HepG2 (cell line): Measurements from ENCODE around the gene LRRC3. TPM values are rescaled to one million over a fixed set of nuclear protein-coding genes. Genes with fewer than 3 reads are reported as not detected.

ENCODE experiments used
- ATAC-seq: fragments of 200-7000 bp; cut with Tn5 transposase; 3 replicates; pipeline ENCODE4 v1.9.1; 2020; ENCODE audit warnings: mild to moderate bottlenecking, moderate library complexity
- BruUV-seq: library from RNA; stranded (reverse); fragments of 400-500 nt; replicated peaks from 2 replicates; lab custom pipeline; 2021; lab: Mats Ljungman, UMichigan
- CTCF ChIA-PET: fragments of 300-600 bp; formaldehyde crosslinking; extraction: SDS; loops from one replicate; lab custom pipeline; 2021; ENCODE audit warnings: low total read pairs, inconsistent platforms, low intra/inter-chr PET ratio; lab: Yijun Ruan, JAX
- POLR2A ChIA-PET: fragments of 350-600 bp; sonication (Branson Sonifier 250); formaldehyde crosslinking; loops from one replicate; lab custom pipeline; 2020; ENCODE audit warnings: antibody characterized with exemption, inconsistent platforms; lab: Yijun Ruan, JAX
- DNase-seq: peaks from one replicate; pipeline ENCODE4 v3.0.0-alpha.2; 2015; ENCODE audit warnings: low spot score
- FAIRE-seq: peaks from 3 replicates; lab custom pipeline; 2011; peaks lifted over from hg19 to GRCh38; lab: Jason Lieb, UNC
- H2AFZ ChIP-seq: one replicate; pipeline ENCODE4 v1.6.1; 2011; ENCODE audit warnings: low read length, inconsistent platforms
- H3K27ac ChIP-seq: fragments of 300-600 bp; 3 replicates; pipeline ENCODE4 v1.8.0; 2011; ENCODE audit warnings: mixed run types, mild to moderate bottlenecking, mixed read lengths, low read length, inconsistent platforms; ENCODE audit not compliant: insufficient read depth; ENCODE audit errors: extremely low read length
- H3K27me3 ChIP-seq, 2 experiments: fragments of 200-600 bp in 1 of 2; 2 replicates in 1 of 2; 3 replicates in 1 of 2; pipeline versions ENCODE4 v1.6.0 to v1.8.0; 2011; ENCODE audit warnings: low read length in 2 of 2, mild to moderate bottlenecking in 2 of 2, moderate library complexity in 2 of 2, inconsistent platforms in 1 of 2; ENCODE audit not compliant: insufficient read depth in 2 of 2, control insufficient read depth in 1 of 2
- H3K36me3 ChIP-seq, 2 experiments: fragments of 200-600 bp in 1 of 2; replicated peaks in 1 of 2; 2 replicates in 1 of 2; 3 replicates in 1 of 2; pipeline versions ENCODE4 v1.5.1 to v1.8.0; 2011; ENCODE audit warnings: low read length in 2 of 2, inconsistent platforms in 1 of 2; ENCODE audit not compliant: insufficient read depth in 2 of 2, control insufficient read depth in 1 of 2
- H3K4me1 ChIP-seq: 2 replicates; pipeline ENCODE4 v1.5.1; 2012; ENCODE audit warnings: low read length, inconsistent platforms; ENCODE audit not compliant: insufficient read depth
- H3K4me2 ChIP-seq: 2 replicates; pipeline ENCODE4 v1.6.0; 2011; ENCODE audit warnings: low read depth, low read length, inconsistent platforms
- H3K4me3 ChIP-seq, 3 experiments: fragments of 200-600 bp in 1 of 3; sonication (generic), shearing (Covaris generic) in 1 of 3; replicated peaks in 1 of 3; 2 replicates each; pipeline ENCODE4 v1.5.1; 2011 to 2016; ENCODE audit warnings: low read length in 3 of 3, inconsistent platforms in 2 of 3, low read depth in 2 of 3, mild to moderate bottlenecking in 2 of 3, control low read depth in 1 of 3, mixed read lengths in 1 of 3; ENCODE audit not compliant: insufficient read depth in 1 of 3
- H3K79me2 ChIP-seq: one replicate; pipeline ENCODE4 v1.6.1; 2011; ENCODE audit warnings: low read length, inconsistent platforms; ENCODE audit not compliant: insufficient read depth
- H3K9ac ChIP-seq: 2 replicates; pipeline ENCODE4 v1.6.0; 2011; ENCODE audit warnings: mild to moderate bottlenecking, low read depth, low read length, inconsistent platforms; ENCODE audit not compliant: insufficient read depth
- H3K9me3 ChIP-seq: 2 replicates; pipeline ENCODE4 v1.5.1; 2012; ENCODE audit warnings: mild to moderate bottlenecking, low read length
- H4K20me1 ChIP-seq: 2 replicates; pipeline ENCODE4 v1.6.0; 2011; ENCODE audit warnings: inconsistent platforms, mild to moderate bottlenecking, low read length, moderate library complexity; ENCODE audit not compliant: insufficient read depth
- NFIB ChIP-seq: sonication (generic); formaldehyde crosslinking; IDR thresholded peaks from 2 replicates; pipeline ENCODE4 v1.9.0; 2021; ENCODE audit warnings: missing genetic modification reagents, mild to moderate bottlenecking, borderline replicate concordance
- RXRA ChIP-seq: sonication (generic); formaldehyde crosslinking; IDR thresholded peaks from 2 replicates; pipeline ENCODE4 v1.5.1; 2020; ENCODE audit warnings: missing genetic modification reagents
- ZKSCAN5 ChIP-seq: sonication (generic); formaldehyde crosslinking; IDR thresholded peaks from 2 replicates; pipeline ENCODE4 v1.5.1; 2020; ENCODE audit warnings: mild to moderate bottlenecking, missing genetic modification reagents
- ZNF512 ChIP-seq: sonication (generic); formaldehyde crosslinking; IDR thresholded peaks from 2 replicates; pipeline ENCODE4 v1.4.0; 2020; ENCODE audit warnings: mild to moderate bottlenecking, missing genetic modification reagents
- ZNF550 ChIP-seq: sonication (generic); formaldehyde crosslinking; IDR thresholded peaks from 2 replicates; pipeline ENCODE4 v1.4.0; 2020; ENCODE audit warnings: mild to moderate bottlenecking, missing genetic modification reagents, borderline replicate concordance
- ZNF619 ChIP-seq: sonication (generic); formaldehyde crosslinking; IDR thresholded peaks from 2 replicates; pipeline ENCODE4 v1.4.0; 2020; ENCODE audit warnings: mild to moderate bottlenecking, missing genetic modification reagents
- ZUFSP ChIP-seq: sonication (generic); formaldehyde crosslinking; IDR thresholded peaks from 2 replicates; pipeline ENCODE4 v1.9.0; 2021; ENCODE audit warnings: missing genetic modification reagents, mild to moderate bottlenecking, borderline replicate concordance
- WGBS: methylation state at CpG from one replicate; pipeline ENCODE4 v1.1.6; 2017; ENCODE audit warnings: low lambda C conversion rate; 5-methylcytosine and 5-hydroxymethylcytosine counted together
- in situ Hi-C: cut with HindIII; loops from 2 replicates; pipeline ENCODE4 v1.10.0; 2017; ENCODE audit warnings: low pct_unique_long_range_greater_than_20kb; ENCODE audit not compliant: extremely low pct_ligation_motif_present
- intact Hi-C: fragments of 100-400 bp; cut with micrococcal nuclease; formaldehyde crosslinking; loops from one replicate; pipeline ENCODE4 v1.10.0; 2022; ENCODE audit not compliant: unreplicated experiment
- polyA plus RNA-seq, 8 experiments: library from polyadenylated mRNA; depleted of rRNA in 3 of 8; stranded (reverse) in 7 of 8; unstranded in 1 of 8; fragments of >200 nt; fragmentation: Illumina TruSeq in 4 of 8; extraction: Trizol in 4 of 8; gene quantifications; 2 replicates each; pipeline versions ENCODE4 v1.2.1 to v1.2.3, GENCODE V29; 2011 to 2016; ENCODE audit warnings: low read depth in 4 of 8, missing spikeins in 1 of 8, mixed read lengths in 1 of 8; ENCODE audit not compliant: insufficient read depth in 1 of 8
- total RNA-seq, 5 experiments: library from RNA; depleted of rRNA; stranded (reverse); fragments of >200 nt; fragmentation: Illumina TruSeq; extraction: Trizol; gene quantifications; 2 replicates each; pipeline ENCODE4 v1.2.3, GENCODE V29; 2016; ENCODE audit warnings: low read depth in 1 of 5
- TF ChIP-seq, protein P1 (sequence below): sonication (generic); formaldehyde crosslinking; IDR thresholded peaks from 2 replicates; pipeline ENCODE4 v1.4.0; 2020; ENCODE audit warnings: missing genetic modification reagents, borderline replicate concordance

Gene LRRC3
- total and polyA plus RNA-seq, 2 of the 13 experiments (the other 11 are each of a cell fraction or from before 2014, with no cell fraction given), result 4.8 to 16.5 TPM

DNA sequence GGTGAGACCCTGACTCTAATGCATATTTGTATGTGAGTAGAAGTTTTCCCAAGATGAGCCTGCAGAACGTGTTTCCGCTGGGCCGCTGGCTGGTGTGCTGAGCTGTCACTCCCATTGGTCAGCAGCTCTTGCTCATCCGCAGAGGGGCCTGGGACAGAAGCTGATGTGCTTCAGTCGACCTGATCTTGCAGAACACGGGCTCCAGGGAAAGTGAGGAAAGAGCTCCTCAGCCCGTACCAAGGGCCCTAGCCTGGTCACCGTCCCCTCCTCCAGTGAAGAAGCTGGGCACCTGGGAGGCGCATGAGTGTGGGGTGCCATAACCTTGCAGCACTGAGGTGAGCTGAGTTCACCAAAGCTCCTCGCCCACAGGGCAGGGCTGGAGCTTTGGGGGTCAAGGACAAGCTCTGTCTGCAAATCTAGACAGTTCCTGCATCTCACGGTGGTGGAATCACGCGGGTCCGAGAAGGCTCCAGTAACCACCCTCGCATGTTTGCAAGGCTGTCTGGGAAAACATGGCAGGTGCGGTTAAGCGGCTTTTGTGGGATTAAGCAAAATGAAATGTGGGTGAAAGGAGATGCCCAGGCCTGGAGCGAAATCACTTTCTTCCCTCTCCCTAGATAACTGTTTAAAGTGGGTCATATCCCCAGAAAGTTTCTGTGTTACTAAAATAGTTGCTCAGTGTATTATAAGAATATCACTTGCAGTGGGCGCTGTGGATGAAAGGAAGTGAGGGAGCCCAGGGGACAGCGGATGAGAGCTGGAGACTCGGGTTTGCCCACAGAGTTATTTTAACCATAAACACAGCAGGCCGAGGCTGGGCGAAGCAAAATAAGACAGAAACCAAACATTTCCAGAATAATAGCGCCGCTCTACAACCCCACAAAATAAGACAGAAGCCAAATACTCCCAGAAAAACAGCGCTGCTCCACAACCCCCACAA is 33.1 kb upstream of the LRRC3 start:
- in situ Hi-C loops (no loop called here), intact Hi-C loops (no loop called here)
- H3K36me3 ChIP-seq, result no peaks in the 10 kb centered on the region
- peaks cover 6% of the 10 kb centered on the region; the same call in 1 of the 2 replicates for H3K9me3 ChIP-seq
- no peak overlapping the region for H3K27ac ChIP-seq
- DNase-seq (no peak), ATAC-seq (no peak)
- no peaks in the 10 kb centered on the region for H4K20me1 ChIP-seq
- ChIA-PET POLR2A (no interaction called here), CTCF (no interaction called here)
- no peak overlapping the region for H3K4me2 ChIP-seq
- BruUV-seq, result no TSS peak
- H3K4me1 ChIP-seq, result no peaks in the 10 kb centered on the region
- 59% methylated on average over 23 of the region's 26 CpGs for WGBS
- no peak overlapping the region for H2AFZ ChIP-seq
- no peak overlapping the region for H3K9ac ChIP-seq
- no peak overlapping the region for H3K4me3 ChIP-seq
- no peaks in the 10 kb centered on the region for H3K79me2 ChIP-seq
- peaks cover 1 to 11% of the 10 kb centered on the region in 2 experiments; a peak in 4 of 5 replicates for H3K27me3 ChIP-seq
- TF ChIP-seq NFIB (CRISPR knock-in tag) (no peak), ZUFSP (CRISPR knock-in tag) (no peak), ZNF512 (CRISPR knock-in tag) (no peak), RXRA (no peak), ZKSCAN5 (CRISPR knock-in tag) (no peak), ZNF619 (CRISPR knock-in tag) (no peak), ZNF550 (CRISPR knock-in tag) (no peak)
- TF ChIP-seq, protein P1, sequence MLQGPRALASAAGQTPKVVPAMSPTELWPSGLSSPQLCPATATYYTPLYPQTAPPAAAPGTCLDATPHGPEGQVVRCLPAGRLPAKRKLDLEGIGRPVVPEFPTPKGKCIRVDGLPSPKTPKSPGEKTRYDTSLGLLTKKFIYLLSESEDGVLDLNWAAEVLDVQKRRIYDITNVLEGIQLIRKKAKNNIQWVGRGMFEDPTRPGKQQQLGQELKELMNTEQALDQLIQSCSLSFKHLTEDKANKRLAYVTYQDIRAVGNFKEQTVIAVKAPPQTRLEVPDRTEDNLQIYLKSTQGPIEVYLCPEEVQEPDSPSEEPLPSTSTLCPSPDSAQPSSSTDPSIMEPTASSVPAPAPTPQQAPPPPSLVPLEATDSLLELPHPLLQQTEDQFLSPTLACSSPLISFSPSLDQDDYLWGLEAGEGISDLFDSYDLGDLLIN (CRISPR knock-in tag), result no peak
- TF ChIP-seq, all 625 proteins: peak for 0
- no peak for FAIRE-seq
